Stimulated activated naive B cell treated with anti-CD40 and anti-IgM and Interleukin-4, amounts not matched to agents 10 μg/mL and 1 μg/mL and 100 μg/mL, for 72 hours (primary cell): ENCODE data around the gene SYT9.
A peak's percentile ranks its signal among the peaks of the same experiment; 100 is the strongest.

ENCODE experiments used
- ATAC-seq, 2 donors: fragments of 150-1000 bp; cut with Tn5 transposase; replicated peaks; 2 replicates each; pipeline ENCODE4 v1.10.0; 2021; ENCODE audit warnings: moderate library complexity in 1 of 2
- DNase-seq: peaks from one replicate; pipeline ENCODE4 v3.0.0; 2021
- H3K27ac Mint-ChIP-seq: one replicate; pipeline ENCODE4 v1.8.0; 2022; ENCODE audit warnings: mild to moderate bottlenecking, mixed read lengths
- H3K27me3 Mint-ChIP-seq, 2 donors: one replicate each; pipeline ENCODE4 v1.8.0; 2022; ENCODE audit warnings: mixed read lengths in 2 of 2
- H3K36me3 Mint-ChIP-seq, 2 donors: one replicate each; pipeline ENCODE4 v1.8.0; 2022; ENCODE audit warnings: mixed read lengths in 2 of 2, mild to moderate bottlenecking in 1 of 2
- H3K4me1 Mint-ChIP-seq, 2 donors: one replicate each; pipeline ENCODE4 v1.8.0; 2022; ENCODE audit warnings: mixed read lengths in 2 of 2, mild to moderate bottlenecking in 1 of 2
- H3K4me3 Mint-ChIP-seq, 2 donors: one replicate each; pipeline ENCODE4 v1.8.0; 2022; ENCODE audit warnings: mild to moderate bottlenecking in 2 of 2, mixed read lengths in 2 of 2, moderate library complexity in 1 of 2
- H3K9me3 Mint-ChIP-seq, 2 donors: one replicate each; pipeline ENCODE4 v1.8.0; 2022; ENCODE audit warnings: mixed read lengths in 2 of 2, mild to moderate bottlenecking in 1 of 2

Gene SYT9

DNA sequence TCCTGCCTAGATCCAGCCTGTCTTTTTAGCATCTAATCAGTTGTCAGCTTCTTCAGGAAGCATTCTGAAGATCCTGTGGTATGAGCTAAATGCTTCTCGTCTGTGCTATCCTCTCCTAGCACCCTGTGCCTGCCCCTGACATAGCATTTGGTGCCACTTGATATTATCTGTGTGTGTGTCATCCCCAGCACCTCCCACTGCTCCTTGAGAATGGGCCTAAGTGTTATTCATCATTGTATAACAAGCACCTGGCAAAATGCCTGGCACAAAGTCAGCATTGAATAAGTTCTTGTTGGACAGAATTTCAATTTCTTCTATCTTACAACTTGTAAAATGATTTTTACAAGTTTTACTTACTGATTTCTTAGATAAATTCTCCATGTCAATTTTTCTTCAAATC lies 205.5 kb downstream of the SYT9 start:
- Mint-ChIP-seq H3K27me3 (no peaks in the 10 kb centered on the region), H3K4me1 (no peaks in the 10 kb centered on the region), H3K27ac (no peak overlapping the region), H3K9me3 (no peaks in the 10 kb centered on the region), H3K4me3 (no peak overlapping the region), H3K36me3 (peaks cover 20 to 22% of the 10 kb centered on the region in 2 donors)
- DNase-seq (no peak), ATAC-seq (no peak)

DNA sequence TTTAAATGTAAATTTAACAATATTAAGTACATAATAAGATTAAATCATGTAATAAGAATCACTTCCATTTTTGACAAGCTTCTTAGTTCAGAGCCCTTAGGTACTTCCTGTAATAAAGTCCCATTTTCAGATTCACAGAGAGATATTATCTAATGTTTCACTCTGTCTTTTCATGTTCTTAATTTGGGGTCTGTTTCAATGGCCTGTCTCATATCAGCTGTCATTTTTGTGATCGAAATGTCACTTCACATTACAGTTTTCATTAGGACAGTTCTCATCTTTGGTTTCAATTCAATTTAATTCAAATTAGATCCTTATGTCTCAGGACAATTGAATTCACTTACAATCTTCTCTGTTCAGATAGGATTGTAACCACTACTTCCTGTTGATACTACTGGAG lies 211.0 kb downstream of the SYT9 start:
- Mint-ChIP-seq H3K27me3 (no peaks in the 10 kb centered on the region), H3K27ac (no peak overlapping the region), H3K9me3 (peaks cover 0 to 5% of the 10 kb centered on the region in 2 donors), H3K4me1 (peaks cover 4 to 28% of the 10 kb centered on the region in 2 donors), H3K4me3 (no peak overlapping the region), H3K36me3 (peaks cover 22 to 27% of the 10 kb centered on the region in 2 donors)
- no peak for ATAC-seq
- DNase-seq, result no peak

DNA sequence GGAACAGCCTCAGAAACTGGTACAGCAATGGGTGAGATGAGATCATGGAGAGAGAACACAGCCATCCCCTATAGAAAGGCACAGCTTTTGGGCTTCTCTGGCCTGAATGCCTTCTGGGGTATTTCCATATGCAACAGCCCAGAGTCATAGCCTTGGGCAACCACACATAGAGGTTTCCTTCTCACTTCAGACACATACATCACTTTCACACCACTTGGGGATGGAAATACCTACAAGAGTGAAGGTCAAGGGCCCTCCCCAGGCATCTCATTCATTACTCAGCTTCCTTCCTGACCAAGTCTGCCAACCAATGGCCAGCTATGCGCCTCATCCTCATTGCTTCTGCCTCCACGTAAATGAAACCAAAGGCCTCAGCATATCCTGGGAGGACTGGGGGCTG lies 215.9 kb downstream of the SYT9 start:
- Mint-ChIP-seq H3K36me3 (peaks cover 25 to 26% of the 10 kb centered on the region in 2 donors), H3K9me3 (peaks cover 0 to 7% of the 10 kb centered on the region in 2 donors), H3K27me3 (no peaks in the 10 kb centered on the region), H3K4me3 (no peak overlapping the region), H3K4me1 (peaks cover 4 to 39% of the 10 kb centered on the region in 2 donors), H3K27ac (no peak overlapping the region)
- ATAC-seq, result peak; percentile 90 to 96
- DNase-seq, result peak; percentile 1

DNA sequence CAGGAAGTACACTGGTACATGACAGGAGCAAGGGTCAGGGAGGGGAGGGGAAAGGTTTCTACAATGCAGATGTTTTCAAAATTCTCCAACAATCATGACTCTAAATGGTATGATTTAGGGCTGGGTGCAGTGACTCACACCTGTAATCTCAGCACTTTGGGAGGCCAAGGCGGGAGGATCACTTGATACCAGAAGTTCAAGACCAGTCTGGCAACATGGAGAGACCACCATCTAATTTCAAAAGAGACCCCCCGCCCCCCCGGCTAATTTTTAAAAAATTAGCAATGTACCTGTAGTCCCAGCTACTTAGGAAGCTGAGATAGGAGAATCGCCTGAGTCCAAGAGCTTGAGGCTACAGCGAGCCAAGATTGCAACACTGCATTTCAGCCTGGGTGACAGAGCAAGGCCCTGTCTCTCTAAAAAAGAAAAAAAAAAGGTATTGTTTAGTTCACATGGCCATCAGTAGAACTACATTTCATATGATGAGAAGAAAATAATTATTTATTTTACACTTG lies 217.7 kb downstream of the SYT9 start:
- H3K27ac Mint-ChIP-seq, result no peak overlapping the region
- ATAC-seq (no peak), DNase-seq (no peak)
- no peaks in the 10 kb centered on the region for H3K27me3 Mint-ChIP-seq
- no peak overlapping the region for H3K4me3 Mint-ChIP-seq
- H3K4me1 Mint-ChIP-seq, result peaks cover 8 to 38% of the 10 kb centered on the region in 2 donors
- H3K9me3 Mint-ChIP-seq, result peaks cover 0 to 7% of the 10 kb centered on the region in 2 donors
- H3K36me3 Mint-ChIP-seq, result peaks cover 25 to 26% of the 10 kb centered on the region in 2 donors

DNA sequence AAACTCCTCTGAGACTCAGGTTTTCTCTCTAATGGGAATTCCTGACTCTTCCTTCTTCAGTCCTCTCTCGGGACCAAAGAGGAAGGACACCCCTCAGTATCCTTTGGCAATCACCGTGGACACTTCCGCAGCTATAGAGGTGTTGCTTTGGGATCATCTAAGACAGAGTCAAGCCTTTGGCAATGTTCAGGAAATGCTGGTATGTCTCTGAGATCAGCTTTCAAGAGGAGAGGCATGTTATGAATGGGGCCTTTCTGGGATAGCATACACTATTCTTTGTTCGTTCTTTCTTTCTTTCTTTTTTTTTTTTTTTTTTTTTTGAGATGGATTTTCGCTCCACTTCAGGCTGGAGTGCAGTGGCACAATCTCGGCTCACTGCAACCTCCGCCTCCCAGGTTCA lies 219.4 kb downstream of the SYT9 start:
- H3K27me3 Mint-ChIP-seq, result no peaks in the 10 kb centered on the region
- no peak overlapping the region for H3K4me3 Mint-ChIP-seq
- no peak for DNase-seq
- H3K4me1 Mint-ChIP-seq, result peaks cover 16 to 41% of the 10 kb centered on the region in 2 donors
- ATAC-seq, result no peak
- peaks cover 18 to 20% of the 10 kb centered on the region in 2 donors for H3K36me3 Mint-ChIP-seq
- no peak overlapping the region for H3K27ac Mint-ChIP-seq
- H3K9me3 Mint-ChIP-seq, result peaks cover 0 to 3% of the 10 kb centered on the region in 2 donors

DNA sequence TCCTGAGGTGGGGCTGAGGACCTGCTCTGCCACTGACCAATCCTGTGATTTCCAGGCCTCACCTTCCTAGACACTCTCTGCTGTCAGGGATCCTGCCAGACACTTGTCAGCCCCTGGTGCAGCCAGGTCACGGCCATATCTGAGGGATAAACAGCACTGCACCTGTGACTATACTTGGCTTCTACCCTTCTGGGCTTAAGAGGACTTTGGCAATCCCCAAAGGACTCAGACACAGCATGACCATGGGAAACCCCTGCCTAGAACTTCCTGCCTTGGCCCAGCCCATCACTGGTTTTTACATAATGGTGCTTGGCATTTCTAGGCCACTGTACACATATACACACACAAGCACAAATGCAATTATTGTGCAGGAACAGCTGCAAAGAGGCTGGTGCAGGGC lies 222.0 kb downstream of the SYT9 start:
- Mint-ChIP-seq H3K27me3 (no peaks in the 10 kb centered on the region), H3K27ac (peak overlapping the region; percentile 82), H3K4me3 (peak overlapping the region; percentile 45 to 51), H3K36me3 (peaks cover 10% of the 10 kb centered on the region in 2 donors), H3K9me3 (no peaks in the 10 kb centered on the region), H3K4me1 (peaks cover 17 to 33% of the 10 kb centered on the region in 2 donors)
- peak; percentile 42 for DNase-seq
- ATAC-seq, result peak; percentile 99

DNA sequence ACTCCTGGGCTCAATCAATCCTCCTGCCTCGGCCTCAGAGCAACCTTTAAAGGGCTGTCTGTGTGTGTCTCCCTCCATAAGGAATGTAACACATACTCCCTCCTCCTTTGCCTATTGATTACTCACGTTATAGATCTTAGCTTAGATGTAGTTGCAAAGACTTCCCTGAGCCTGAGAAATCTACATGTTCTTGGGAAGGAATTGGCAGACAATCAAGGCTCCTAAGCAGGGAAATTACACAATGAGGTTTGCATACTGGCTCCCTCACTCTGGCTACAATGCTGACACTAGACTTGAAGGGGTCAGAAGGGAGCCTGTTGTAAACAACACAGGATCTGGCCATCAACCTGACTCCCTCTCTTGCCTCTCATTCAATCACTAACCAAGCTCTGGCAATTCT lies 228.4 kb downstream of the SYT9 start:
- no peaks in the 10 kb centered on the region for H3K9me3 Mint-ChIP-seq
- H3K27ac Mint-ChIP-seq, result no peak overlapping the region
- peaks cover 0 to 2% of the 10 kb centered on the region in 2 donors for H3K36me3 Mint-ChIP-seq
- H3K4me3 Mint-ChIP-seq, result no peak overlapping the region
- no peak for DNase-seq
- H3K4me1 Mint-ChIP-seq, result peaks cover 6 to 10% of the 10 kb centered on the region in 2 donors
- no peak for ATAC-seq
- no peaks in the 10 kb centered on the region for H3K27me3 Mint-ChIP-seq

DNA sequence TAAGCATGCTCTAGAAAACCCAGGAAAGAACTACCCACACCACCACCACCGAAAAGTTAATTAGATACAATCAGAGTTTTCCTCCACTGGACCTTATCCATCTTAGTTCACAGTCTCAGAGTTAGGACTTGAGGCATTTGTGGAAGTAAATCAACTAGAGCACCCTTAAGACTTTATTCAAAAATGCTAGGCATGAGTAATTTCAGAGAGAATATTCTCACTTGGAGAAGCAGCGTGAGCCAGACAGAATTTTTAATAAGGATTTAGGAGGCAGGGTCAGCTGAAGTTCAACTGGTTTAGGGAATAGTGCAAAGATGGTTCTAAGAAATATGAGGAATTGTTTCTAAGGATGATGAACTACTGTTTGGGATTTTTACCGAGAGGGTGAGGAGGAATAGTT lies 232.4 kb downstream of the SYT9 start:
- ATAC-seq, result no peak
- Mint-ChIP-seq H3K4me3 (no peak overlapping the region), H3K27ac (no peak overlapping the region)

DNA sequence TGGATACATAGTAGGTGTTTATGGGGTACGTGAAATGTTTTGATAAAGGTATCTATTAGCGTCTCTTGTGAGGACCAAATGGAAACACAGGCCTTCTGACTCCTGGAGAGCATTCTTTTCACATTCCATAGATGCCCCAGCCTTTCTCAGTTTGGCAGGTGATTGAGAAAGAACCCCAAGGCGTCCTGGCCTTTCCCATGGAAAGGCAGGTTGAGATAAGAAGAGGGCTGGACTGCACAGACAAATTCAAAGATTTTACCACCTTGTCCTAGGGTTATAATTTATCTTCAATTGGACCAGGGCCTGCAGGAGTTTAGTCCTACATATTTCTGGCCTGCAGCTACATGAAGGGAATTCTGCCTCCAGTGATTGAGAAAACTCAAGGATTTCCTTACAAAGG lies 232.9 kb downstream of the SYT9 start:
- H3K27me3 Mint-ChIP-seq, result no peaks in the 10 kb centered on the region
- H3K9me3 Mint-ChIP-seq, result no peaks in the 10 kb centered on the region

More for the DNA sequence above, 232.4 kb downstream of the SYT9 start:
- Mint-ChIP-seq H3K27me3 (no peaks in the 10 kb centered on the region), H3K9me3 (no peaks in the 10 kb centered on the region), H3K4me1 (no peaks in the 10 kb centered on the region), H3K36me3 (peaks cover 1 to 5% of the 10 kb centered on the region in 2 donors)
- DNase-seq, result no peak

DNA sequence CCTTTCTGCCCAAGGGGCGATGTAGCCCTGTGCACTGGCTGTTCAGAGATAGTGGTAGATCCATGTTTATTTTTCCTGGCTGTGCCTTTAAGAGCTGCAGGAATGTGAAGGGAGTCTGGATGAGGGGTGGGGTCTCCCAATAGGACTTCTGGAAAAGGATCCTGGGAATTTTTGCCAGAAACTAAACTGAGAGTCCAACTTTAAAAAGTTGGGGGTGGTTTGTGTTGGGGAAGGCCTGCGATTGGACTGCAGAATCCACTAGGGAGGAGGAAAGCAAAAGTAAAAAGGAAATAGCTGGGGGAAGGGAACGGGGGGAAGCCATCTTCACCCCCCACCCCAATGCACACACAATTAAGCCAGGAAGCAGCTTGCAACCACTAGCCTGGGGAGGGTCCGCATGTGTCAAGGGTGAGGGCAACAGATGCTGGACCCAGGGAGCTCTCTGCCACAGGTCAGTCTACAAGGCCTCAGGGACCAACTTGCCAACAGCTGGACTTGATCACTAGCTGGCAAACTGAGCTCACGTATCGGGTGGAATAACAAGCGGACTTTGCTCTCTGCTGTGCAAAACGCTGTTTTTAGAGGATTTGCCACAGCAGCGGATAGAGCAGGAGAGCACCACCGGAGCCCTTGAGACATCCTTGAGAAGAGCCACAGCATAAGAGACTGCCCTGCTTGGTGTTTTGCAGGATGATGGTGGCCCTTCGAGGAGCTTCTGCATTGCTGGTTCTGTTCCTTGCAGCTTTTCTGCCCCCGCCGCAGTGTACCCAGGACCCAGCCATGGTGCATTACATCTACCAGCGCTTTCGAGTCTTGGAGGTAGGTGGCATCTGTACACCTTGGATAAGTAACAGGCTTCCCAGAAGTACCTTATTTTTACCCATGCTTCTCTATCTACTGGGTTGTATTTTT lies 233.7 kb downstream of the SYT9 start, which contains the start of gene OLFML1:
Gene OLFML1, plus strand, starts transcription at position 321 of the 912 bp plus-strand sequence. Its CDS starts 370 bp downstream, at position 691.
- H3K27ac Mint-ChIP-seq, result no peak within 1 kb of the TSS
- DNase-seq, result no peak

More for the DNA sequence above, 232.9 kb downstream of the SYT9 start:
- Mint-ChIP-seq H3K36me3 (peaks cover 6 to 9% of the 10 kb centered on the region in 2 donors), H3K4me1 (no peaks in the 10 kb centered on the region), H3K27ac (no peak overlapping the region), H3K4me3 (no peak overlapping the region)
- DNase-seq (no peak), ATAC-seq (no peak)

DNA sequence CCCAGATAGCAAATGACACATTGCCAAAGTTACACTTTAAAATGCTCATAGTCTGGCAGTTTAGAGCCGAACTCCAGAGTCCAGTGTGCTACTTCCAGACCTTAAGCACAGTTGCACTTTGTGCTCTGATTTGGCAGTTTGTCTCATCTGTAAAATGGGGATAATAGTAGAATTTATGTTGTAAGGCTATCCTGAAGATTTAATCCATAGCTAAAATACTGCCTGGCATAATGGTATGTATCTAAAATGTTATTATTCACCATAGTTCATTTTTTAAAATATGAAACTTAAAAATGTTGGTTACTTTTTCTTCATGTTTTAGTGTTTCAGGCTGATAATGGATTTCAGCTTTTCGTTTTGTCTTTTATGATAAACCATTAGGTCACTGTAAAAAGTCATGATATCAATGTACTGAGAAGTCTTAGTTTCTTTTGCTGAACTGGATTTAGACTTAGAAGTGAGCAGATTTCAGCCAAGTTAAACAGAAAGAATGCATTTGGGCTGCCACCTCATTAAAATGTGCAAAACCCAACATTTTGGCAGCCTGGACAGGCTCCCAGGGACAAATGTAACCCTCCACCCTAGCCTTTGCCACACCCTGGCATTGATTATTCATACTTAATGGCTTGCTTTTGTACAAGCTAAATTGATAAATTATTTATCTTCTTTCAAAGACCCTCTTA lies 234.5 kb downstream of the SYT9 start:
- no peak for ATAC-seq
- no peak overlapping the region for H3K27ac Mint-ChIP-seq
- peaks cover 0 to 2% of the 10 kb centered on the region in 2 donors for H3K4me1 Mint-ChIP-seq
- H3K36me3 Mint-ChIP-seq, result peaks cover 6 to 9% of the 10 kb centered on the region in 2 donors
- no peak for DNase-seq
- no peak overlapping the region for H3K4me3 Mint-ChIP-seq
- no peaks in the 10 kb centered on the region for H3K9me3 Mint-ChIP-seq
- H3K27me3 Mint-ChIP-seq, result no peaks in the 10 kb centered on the region

More for the DNA sequence above, 233.7 kb downstream of the SYT9 start, which contains the start of gene OLFML1:
- Mint-ChIP-seq H3K9me3 (no peaks in the 10 kb centered on the region), H3K27me3 (no peaks in the 10 kb centered on the region), H3K4me3 (no peak within 1 kb of the TSS), H3K4me1 (no peaks in the 10 kb centered on the region), H3K36me3 (peaks cover 6 to 9% of the 10 kb centered on the region in 2 donors)
- ATAC-seq, result no peak

DNA sequence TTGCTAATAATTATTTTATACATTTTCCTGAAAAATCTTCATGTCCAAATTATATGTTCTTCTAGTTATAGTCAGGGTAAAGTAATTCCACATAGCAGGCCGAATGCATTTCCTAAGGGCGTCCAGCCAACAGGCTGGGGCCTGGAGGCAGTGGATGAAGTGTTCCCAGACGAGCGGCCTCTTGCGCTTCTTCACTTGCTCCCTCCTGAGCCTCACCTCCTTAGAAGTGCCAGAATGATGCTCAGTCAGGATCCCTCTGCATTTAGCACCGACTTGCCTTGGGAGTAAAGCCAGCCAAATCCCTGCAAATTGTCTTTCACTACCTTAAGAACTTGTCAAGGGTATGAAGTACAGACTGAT lies 235.1 kb downstream of the SYT9 start:
- Mint-ChIP-seq H3K36me3 (peaks cover 6 to 9% of the 10 kb centered on the region in 2 donors), H3K27ac (no peak overlapping the region), H3K27me3 (no peaks in the 10 kb centered on the region), H3K4me3 (no peak overlapping the region), H3K9me3 (no peaks in the 10 kb centered on the region), H3K4me1 (peaks cover 0 to 2% of the 10 kb centered on the region in 2 donors)
- ATAC-seq (no peak), DNase-seq (no peak)

DNA sequence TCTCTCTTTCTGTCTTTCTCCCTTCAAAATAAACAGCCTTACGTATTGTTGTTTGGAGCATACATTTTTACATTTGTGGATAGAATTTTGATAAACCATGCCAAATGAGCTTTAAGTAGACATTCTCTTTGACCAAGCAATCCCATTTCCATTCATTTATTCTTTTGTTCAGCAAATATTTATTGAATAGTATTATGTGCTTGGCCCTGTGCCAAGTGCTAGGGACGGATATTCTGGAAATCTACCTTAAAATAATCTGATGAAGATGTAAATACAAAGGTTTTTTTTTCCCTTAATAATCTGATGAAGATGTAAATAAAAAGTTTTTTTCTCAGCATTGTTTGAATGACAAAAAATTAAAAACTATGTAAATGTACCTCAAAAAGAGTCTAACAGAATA lies 235.7 kb downstream of the SYT9 start:
- H3K9me3 Mint-ChIP-seq, result no peaks in the 10 kb centered on the region
- no peak for ATAC-seq
- no peak for DNase-seq
- H3K36me3 Mint-ChIP-seq, result peaks cover 6 to 9% of the 10 kb centered on the region in 2 donors
- H3K27me3 Mint-ChIP-seq, result no peaks in the 10 kb centered on the region
- peaks cover 2 to 3% of the 10 kb centered on the region in 2 donors for H3K4me1 Mint-ChIP-seq
- H3K27ac Mint-ChIP-seq, result no peak overlapping the region
- no peak overlapping the region for H3K4me3 Mint-ChIP-seq

DNA sequence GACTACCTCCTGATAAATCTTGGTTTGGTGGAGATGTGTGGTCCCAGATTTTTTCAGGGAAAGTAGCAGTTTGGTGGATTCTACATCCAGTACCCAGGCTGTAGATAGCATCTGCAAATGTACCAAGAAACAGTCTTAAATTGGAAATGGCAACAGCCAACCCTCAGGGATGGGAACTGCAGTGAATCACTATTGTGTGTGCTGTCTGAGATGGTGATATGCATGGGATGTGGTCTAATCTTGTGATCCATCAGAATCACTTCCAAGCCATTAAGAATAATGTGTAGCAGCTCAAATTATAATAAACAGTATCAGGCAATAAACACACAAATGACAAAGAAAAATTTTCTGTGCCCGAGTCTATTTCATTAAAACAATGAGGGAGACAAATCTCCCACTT lies 237.0 kb downstream of the SYT9 start:
- Mint-ChIP-seq H3K9me3 (no peaks in the 10 kb centered on the region), H3K36me3 (peaks cover 6 to 9% of the 10 kb centered on the region in 2 donors), H3K4me1 (peaks cover 7 to 14% of the 10 kb centered on the region in 2 donors), H3K27me3 (no peaks in the 10 kb centered on the region), H3K27ac (no peak overlapping the region), H3K4me3 (no peak overlapping the region)
- no peak for ATAC-seq
- no peak for DNase-seq
